ENCODE results near the gene HMGXB3. TPM values are rescaled to one million over a fixed set of nuclear protein-coding genes. Genes with fewer than 3 reads are reported as not detected.

The HMGXB3 gene
- total RNA-seq, 1 experiment from 2014 or later: 65.8 TPM

DNA sequence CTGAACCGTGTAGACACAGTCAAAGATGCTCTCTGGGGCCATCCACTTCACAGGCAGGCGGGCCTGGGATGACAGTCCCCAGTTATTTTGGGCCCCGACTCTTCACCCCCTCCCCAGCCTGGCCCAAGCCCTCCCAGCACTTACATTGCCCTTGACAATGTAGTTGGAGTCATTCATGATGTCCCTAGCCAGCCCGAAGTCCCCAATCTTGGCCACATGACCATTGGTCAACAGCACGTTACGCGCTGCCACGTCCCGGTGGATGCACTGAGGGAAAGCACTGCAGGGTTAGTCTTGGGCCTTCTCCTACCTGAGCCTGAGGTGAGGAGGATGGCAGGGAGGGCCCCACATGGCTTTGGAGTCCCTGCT is 55.5 kb downstream of the HMGXB3 start:
- H3K4me3 ChIP-seq: no peak overlapping the region
- peaks cover 48% of the 10 kb centered on the region for H3K4me1 ChIP-seq (replicated peaks)
- H3K9me3 ChIP-seq (replicated peaks): no peaks in the 10 kb centered on the region
- no peaks in the 10 kb centered on the region for H3K27me3 ChIP-seq (replicated peaks)
- no peak overlapping the region for H3K27ac ChIP-seq
- H3K36me3 ChIP-seq: peaks cover 59% of the 10 kb centered on the region
- no peak for DNase-seq (ENCODE audit: low read depth in 1 of 2, low spot score in 2 of 2)

DNA sequence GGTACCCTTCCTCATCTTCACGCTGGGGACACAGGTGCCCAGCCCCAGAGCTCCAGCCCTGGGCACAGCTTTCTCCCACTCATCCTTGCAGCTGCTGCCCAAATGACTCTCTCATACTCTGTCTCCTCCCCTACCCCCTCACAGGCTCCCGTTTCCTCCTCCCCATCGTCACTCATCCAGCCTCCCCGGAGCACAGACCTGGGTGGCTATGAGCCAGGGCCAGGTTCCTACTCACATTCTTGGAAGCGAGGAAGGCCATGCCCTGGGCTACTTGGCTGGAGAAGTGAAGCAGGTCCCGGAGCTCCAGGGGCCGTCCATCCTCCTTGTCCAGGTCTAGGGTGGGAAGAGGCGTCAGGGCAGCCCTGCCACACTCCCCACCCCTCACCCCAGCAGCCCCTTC is 56.5 kb downstream of the HMGXB3 start:
- no peaks in the 10 kb centered on the region for H3K9me3 ChIP-seq (replicated peaks)
- H3K4me3 ChIP-seq: no peak overlapping the region
- no peak for DNase-seq (ENCODE audit: low read depth in 1 of 2, low spot score in 2 of 2)
- H3K27me3 ChIP-seq (replicated peaks): no peaks in the 10 kb centered on the region
- H3K27ac ChIP-seq: no peak overlapping the region
- H3K4me1 ChIP-seq (replicated peaks): peaks cover 47% of the 10 kb centered on the region
- peaks cover 49% of the 10 kb centered on the region for H3K36me3 ChIP-seq

DNA sequence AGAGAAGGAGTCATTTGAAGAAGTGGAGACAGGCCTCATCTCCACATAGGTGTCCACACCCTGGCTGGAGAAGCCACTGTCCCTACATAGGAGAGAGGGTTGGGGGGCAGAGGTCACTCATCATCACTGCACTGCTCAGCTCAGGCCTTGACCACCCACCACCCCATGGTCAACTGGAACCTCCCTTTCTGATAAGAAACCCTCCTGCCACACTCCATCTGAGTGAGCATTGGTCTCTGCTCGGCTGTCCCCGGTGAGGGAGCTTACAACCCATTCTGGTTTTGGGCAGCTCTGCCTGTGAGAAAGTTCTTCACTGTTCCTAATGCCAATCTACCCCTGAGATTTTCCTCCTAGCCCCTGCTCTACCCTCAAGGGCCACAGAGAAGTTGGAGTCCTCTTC is 57.0 kb downstream of the HMGXB3 start:
- no peaks in the 10 kb centered on the region for H3K27me3 ChIP-seq (replicated peaks)
- DNase-seq (ENCODE audit: low read depth in 1 of 2, low spot score in 2 of 2): no peak
- H3K36me3 ChIP-seq: peaks cover 45% of the 10 kb centered on the region
- H3K9me3 ChIP-seq (replicated peaks): no peaks in the 10 kb centered on the region
- no peak overlapping the region for H3K27ac ChIP-seq
- H3K4me3 ChIP-seq: no peak overlapping the region
- H3K4me1 ChIP-seq (replicated peaks): peaks cover 47% of the 10 kb centered on the region

DNA sequence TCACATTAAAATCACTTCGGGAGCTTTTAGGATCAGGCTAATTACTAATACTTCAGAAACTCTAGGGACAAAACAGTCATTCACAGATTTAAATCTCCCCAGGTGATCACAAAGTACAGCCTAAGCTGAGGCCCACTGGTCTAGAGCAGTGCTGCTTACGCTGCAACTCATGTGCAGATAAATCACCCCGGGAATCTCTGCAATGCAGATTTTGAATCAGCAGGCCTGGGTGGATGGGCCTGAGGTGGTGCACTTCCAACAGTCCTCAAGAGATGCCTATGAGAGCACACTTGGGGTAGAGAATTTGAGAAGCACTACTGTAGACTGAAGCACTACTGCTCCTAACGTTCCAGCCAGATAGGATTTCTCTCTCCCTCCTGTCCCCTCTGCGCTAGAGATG is 57.5 kb downstream of the HMGXB3 start:
- peak overlapping the region; percentile 67 for H3K27ac ChIP-seq
- no peak for DNase-seq (ENCODE audit: low read depth in 1 of 2, low spot score in 2 of 2)
- H3K9me3 ChIP-seq (replicated peaks): no peaks in the 10 kb centered on the region
- no peak overlapping the region for H3K4me3 ChIP-seq
- H3K4me1 ChIP-seq (replicated peaks): peaks cover 47% of the 10 kb centered on the region
- peaks cover 40% of the 10 kb centered on the region for H3K36me3 ChIP-seq
- no peaks in the 10 kb centered on the region for H3K27me3 ChIP-seq (replicated peaks)

DNA sequence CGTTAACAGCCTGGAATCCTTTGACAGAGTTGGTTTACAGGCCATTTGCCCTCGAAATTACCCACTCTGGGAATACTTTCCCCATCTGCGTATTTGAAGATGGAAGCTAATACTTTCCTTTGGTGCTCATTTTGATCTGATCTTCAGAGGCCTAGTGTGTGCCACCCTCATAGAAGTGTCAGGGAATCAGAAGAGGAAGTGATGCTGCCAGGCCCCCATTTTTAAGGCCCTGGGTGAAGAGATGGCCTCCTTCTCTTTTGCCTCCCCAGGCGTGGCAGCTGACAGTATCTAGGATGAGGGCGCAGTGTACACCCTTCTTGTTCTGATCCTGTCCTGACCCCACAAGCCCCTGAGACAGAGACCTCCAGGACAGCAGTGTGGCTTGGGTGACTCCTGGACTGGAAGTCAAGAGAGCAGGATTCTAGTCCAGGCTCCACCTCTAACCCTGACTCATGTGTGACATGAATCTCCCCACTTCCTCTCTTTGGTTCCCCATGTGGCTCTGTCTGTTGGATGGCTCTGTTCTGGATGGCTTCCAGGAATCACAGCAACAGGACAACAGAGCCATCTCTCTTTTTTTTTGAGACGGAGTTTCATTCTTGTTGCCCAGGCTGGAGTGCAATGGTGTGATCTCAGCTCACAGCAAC is 58.1 kb downstream of the HMGXB3 start:
- Histone ChIP-seq H3K9me3 (replicated peaks) (no peaks in the 10 kb centered on the region), H3K4me3 (no peak overlapping the region), H3K27ac (peak overlapping the region; percentile 67), H3K27me3 (replicated peaks) (no peaks in the 10 kb centered on the region), H3K36me3 (peaks cover 34% of the 10 kb centered on the region), H3K4me1 (replicated peaks) (peaks cover 44% of the 10 kb centered on the region)
- peak; percentile 81 to 91 for DNase-seq (ENCODE audit: low read depth in 1 of 2, low spot score in 2 of 2)

DNA sequence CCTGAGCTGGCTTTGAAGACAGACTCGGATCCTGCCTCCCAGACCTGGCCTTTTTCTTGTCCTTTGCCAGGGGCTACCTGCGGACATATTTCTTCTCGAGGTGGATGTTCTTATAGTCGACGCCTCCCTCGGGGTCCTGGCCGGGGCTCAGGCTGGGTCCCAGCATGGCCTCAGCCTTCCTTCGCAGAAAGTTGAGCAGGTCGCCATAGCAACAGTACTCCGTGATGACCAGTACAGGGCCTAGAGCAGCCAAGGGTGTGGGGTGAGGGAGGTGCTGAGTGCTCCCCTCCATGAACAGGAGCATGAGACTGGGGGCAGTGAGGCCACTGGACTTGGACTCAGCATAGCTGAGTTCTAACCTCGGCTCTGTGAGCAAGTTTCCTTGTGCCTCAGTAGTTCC is 59.1 kb downstream of the HMGXB3 start:
- Histone ChIP-seq H3K36me3 (peaks cover 23% of the 10 kb centered on the region), H3K27me3 (replicated peaks) (no peaks in the 10 kb centered on the region), H3K9me3 (replicated peaks) (no peaks in the 10 kb centered on the region), H3K4me1 (replicated peaks) (peaks cover 43% of the 10 kb centered on the region), H3K4me3 (no peak overlapping the region), H3K27ac (no peak overlapping the region)
- DNase-seq (ENCODE audit: low read depth in 1 of 2, low spot score in 2 of 2): no peak

DNA sequence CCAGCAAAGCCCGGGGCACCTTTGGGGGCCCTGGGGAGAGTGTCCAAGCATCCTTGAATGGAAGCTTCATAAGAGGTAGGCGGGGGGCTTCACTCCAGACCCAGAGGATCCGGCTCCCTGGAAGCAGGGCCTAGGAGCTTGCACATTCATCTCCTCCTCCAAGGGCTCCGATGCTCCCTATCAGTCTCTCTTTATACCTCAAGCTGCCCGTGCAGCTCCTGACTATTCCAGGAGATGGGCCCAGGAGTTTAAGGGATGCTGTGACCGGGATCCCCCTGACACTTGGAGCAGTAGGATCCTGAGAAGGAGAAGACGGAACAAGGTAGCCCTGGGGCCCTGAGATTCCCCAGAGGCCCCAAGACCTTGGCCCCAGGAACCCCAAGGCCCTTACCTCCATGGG is 59.9 kb downstream of the HMGXB3 start:
- H3K27ac ChIP-seq: no peak overlapping the region
- H3K36me3 ChIP-seq: peaks cover 15% of the 10 kb centered on the region
- DNase-seq (ENCODE audit: low read depth in 1 of 2, low spot score in 2 of 2): no peak
- H3K4me1 ChIP-seq (replicated peaks): peaks cover 51% of the 10 kb centered on the region
- no peaks in the 10 kb centered on the region for H3K9me3 ChIP-seq (replicated peaks)
- H3K4me3 ChIP-seq: no peak overlapping the region
- no peaks in the 10 kb centered on the region for H3K27me3 ChIP-seq (replicated peaks)

DNA sequence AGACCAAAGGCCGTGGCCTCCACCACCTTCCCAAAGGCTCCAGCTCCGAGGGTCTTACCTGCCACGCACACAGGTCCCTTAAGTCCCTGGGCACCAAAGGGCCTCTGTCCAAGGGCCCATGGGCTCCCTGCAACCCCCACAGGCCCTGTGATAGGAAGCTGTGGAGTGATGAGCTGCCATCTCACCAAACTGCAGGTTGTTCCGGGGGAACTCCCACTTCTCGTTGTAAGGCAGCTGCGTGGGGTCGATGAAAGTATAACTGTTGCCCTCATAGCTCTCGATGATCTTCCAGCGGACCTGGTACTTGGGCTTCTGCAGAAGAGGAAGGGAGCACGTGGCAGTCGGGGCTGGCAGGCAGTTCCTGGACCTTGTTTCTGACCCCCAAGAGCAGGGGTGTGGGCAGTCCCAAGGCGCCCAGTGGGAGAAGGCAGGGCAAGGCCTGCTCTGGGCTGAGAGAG is 61.0 kb downstream of the HMGXB3 start:
- Histone ChIP-seq H3K4me1 (replicated peaks) (peaks cover 62% of the 10 kb centered on the region), H3K27me3 (replicated peaks) (no peaks in the 10 kb centered on the region), H3K36me3 (0 out of 2 replicates have a peak, but pooled peaks cover 6% of the 10 kb centered on the region), H3K4me3 (no peak overlapping the region), H3K27ac (no peak overlapping the region), H3K9me3 (replicated peaks) (no peaks in the 10 kb centered on the region)
- no peak for DNase-seq (ENCODE audit: low read depth in 1 of 2, low spot score in 2 of 2)

DNA sequence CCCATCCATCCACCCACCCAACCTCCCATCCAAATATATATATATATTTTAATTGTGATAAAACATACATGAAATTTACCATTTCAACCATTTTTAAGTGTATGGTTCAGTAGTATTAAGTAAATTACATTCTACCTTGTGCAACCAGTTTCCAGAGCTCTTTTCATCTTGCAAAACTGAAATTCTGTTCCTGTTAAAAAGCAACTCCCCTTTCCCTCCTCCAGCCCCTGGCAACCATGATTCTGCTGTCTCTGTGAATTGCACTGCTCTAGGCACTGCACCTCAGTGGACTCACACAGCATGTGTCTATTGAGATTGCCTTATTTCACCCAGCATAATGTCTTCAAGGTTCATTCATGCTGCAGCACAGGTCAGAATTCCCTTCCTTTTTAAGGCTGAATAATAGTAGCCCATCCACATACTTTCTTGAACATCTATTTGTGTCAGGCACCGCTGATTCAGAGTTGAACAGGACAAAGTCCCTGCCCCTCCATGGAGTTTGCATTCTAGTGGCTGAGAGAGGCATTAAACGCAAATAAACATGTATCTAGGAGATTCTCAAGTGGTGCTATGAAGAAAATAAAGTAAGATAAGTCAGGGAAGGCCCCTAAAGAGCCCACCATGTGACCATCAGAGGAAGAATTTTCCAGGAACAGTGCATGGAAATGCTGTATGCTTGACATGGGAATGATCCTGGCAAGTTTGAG is 61.8 kb downstream of the HMGXB3 start:
- H3K4me3 ChIP-seq: no peak overlapping the region
- H3K27ac ChIP-seq: no peak overlapping the region
- peak in 1 of 2 experiments; percentile 64 for DNase-seq (ENCODE audit: low read depth in 1 of 2, low spot score in 2 of 2)
- H3K4me1 ChIP-seq (replicated peaks): peaks cover 70% of the 10 kb centered on the region
- no peaks in the 10 kb centered on the region for H3K27me3 ChIP-seq (replicated peaks)
- 0 out of 2 replicates have a peak, but pooled peaks cover 6% of the 10 kb centered on the region for H3K36me3 ChIP-seq
- no peaks in the 10 kb centered on the region for H3K9me3 ChIP-seq (replicated peaks)

DNA sequence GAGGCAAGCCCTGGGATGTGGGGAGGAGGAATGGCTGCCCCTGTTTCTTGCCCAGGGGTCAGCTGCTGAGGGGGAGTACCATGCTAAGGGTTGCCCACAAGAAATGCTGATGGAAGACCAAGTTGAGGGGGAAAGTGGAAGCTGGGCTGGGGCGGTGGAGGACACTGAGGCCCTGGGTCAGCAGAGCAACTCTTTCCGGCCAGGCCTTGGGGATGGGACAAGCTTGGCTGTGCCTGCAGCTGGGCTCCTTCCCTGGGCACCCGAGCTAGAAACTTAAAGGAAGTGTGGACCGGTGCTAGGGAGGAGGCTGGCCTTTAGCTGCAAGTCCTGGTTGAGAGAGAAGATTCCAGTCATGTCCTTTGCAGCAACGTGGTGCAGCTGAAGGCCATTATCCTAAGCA is 63.1 kb downstream of the HMGXB3 start:
- H3K36me3 ChIP-seq: no peaks in the 10 kb centered on the region
- H3K9me3 ChIP-seq (replicated peaks): no peaks in the 10 kb centered on the region
- H3K4me1 ChIP-seq (replicated peaks): peaks cover 72% of the 10 kb centered on the region
- DNase-seq (ENCODE audit: low read depth in 1 of 2, low spot score in 2 of 2): no peak
- H3K27ac ChIP-seq: no peak overlapping the region
- H3K4me3 ChIP-seq: no peak overlapping the region
- H3K27me3 ChIP-seq (replicated peaks): no peaks in the 10 kb centered on the region

DNA sequence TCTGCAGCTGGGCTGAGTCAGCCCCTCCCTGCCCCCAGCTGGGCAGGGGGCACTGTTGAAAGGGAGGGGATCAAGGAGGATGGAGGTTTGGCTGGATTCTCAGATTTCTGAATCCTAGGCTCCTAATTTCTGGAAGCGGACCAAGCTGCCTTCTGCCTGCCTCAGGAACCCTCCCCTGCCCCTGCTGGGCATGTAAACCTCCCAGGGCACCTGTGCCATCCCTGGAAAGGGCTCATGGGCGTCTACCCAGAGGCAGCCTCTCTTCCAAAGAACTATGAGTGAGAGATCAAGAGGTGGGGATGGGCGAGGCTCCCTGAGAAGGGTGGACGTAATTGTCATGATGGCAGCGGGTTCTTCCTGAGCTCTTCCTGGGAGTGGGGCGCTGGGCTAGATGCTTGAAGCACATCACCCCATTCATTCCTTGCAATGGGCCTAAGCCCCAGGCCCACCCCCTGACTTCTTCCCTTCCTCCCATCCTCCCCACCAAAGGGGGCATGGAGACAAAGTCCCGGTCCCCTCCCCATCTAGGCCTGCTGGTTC is 64.2 kb downstream of the HMGXB3 start:
- H3K27ac ChIP-seq: peak overlapping the region; percentile 62; the same call in 1 of the 2 replicates
- no peaks in the 10 kb centered on the region for H3K9me3 ChIP-seq (replicated peaks)
- H3K4me3 ChIP-seq: no peak overlapping the region
- H3K4me1 ChIP-seq (replicated peaks): peaks cover 62% of the 10 kb centered on the region
- no peak for DNase-seq (ENCODE audit: low read depth in 1 of 2, low spot score in 2 of 2)
- no peaks in the 10 kb centered on the region for H3K36me3 ChIP-seq
- H3K27me3 ChIP-seq (replicated peaks): no peaks in the 10 kb centered on the region

DNA sequence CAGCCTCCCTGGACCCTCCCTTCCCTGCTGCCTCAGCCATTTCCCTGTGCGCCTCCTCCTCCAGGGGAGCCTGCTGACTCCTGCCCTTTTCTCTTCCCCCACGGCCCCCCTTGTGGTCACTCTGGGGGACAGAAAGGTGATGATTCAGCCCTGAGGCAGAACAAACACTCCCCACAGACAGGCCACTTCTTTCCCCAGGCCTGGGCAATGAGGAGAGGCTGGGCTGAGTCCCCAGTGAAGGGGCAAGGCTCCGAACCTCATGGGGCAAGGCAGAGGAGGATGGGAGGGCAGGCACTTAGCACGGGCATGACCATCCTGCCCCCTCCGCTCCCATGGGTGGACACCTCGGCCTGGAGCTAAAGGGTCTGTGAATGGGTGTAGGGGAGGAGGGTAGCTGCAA is 64.8 kb downstream of the HMGXB3 start:
- no peak overlapping the region for H3K4me3 ChIP-seq
- no peaks in the 10 kb centered on the region for H3K27me3 ChIP-seq (replicated peaks)

DNA sequence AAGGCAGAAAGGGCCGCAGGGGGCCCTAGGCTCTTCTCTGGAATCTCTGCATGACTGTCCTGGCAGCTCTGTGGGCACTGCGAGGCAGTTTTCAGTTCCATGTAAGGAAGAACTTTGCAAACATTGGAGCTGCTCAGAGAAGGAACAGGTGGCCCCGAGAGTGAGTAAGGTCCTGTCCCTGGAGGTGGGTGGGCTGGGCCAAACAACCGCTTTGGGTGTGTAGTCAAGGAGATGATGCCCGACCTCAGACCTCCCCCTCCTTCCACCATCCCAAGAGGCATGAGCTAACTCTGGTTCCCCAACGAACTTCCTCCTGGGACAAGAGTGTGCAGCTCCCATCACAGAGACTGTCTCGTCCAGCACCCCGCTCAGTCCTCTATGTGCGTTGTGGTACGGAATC is 65.3 kb downstream of the HMGXB3 start:
- H3K36me3 ChIP-seq: no peaks in the 10 kb centered on the region
- no peaks in the 10 kb centered on the region for H3K27me3 ChIP-seq (replicated peaks)
- H3K27ac ChIP-seq: peak overlapping the region; percentile 62
- DNase-seq (ENCODE audit: low read depth in 1 of 2, low spot score in 2 of 2): peak; percentile 62 to 85
- peaks cover 62% of the 10 kb centered on the region for H3K4me1 ChIP-seq (replicated peaks)
- no peaks in the 10 kb centered on the region for H3K9me3 ChIP-seq (replicated peaks)
- H3K4me3 ChIP-seq: no peak overlapping the region

More for the DNA sequence above, 64.8 kb downstream of the HMGXB3 start:
- peak; percentile 77 to 86 for DNase-seq (ENCODE audit: low read depth in 1 of 2, low spot score in 2 of 2)
- H3K4me1 ChIP-seq (replicated peaks): peaks cover 62% of the 10 kb centered on the region
- H3K36me3 ChIP-seq: no peaks in the 10 kb centered on the region
- no peaks in the 10 kb centered on the region for H3K9me3 ChIP-seq (replicated peaks)
- H3K27ac ChIP-seq: peak overlapping the region; percentile 62

DNA sequence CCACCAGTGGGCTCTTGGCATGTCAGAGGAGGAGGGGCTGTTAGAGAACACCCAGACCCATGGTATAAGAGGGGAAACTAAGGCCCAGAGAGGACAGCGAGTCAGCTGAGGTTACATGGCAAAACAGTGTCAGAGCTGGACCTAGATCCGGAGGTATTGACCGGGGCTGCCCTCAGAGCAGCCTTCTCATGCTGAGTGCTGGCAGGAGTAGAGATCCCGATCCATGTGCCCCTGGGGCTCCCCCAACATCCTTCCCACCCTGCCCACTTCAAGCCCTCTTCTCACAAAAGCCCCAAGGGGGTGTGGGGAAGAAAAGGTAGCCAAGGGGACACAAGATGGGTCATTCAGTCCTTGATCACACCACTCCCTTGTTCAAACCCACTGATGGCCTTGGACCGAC is 65.9 kb downstream of the HMGXB3 start:
- no peaks in the 10 kb centered on the region for H3K27me3 ChIP-seq (replicated peaks)
- peak overlapping the region; percentile 62 for H3K27ac ChIP-seq
- DNase-seq (ENCODE audit: low read depth in 1 of 2, low spot score in 2 of 2): no peak
- peaks cover 62% of the 10 kb centered on the region for H3K4me1 ChIP-seq (replicated peaks)
- H3K9me3 ChIP-seq (replicated peaks): no peaks in the 10 kb centered on the region
- no peak overlapping the region for H3K4me3 ChIP-seq
- no peaks in the 10 kb centered on the region for H3K36me3 ChIP-seq
